PC-9 (cell line): Measurements from ENCODE around the gene MKS1.

ENCODE experiments used
- EZH2 ChIP-seq: fragments of 200-600 bp; sonication (generic); IDR thresholded peaks from 2 replicates; pipeline ENCODE4 v1.8.0; 2017; ENCODE audit warnings: antibody characterized with exemption, low read depth
- TF ChIP-seq, protein P1 (sequence below): fragments of 200-600 bp; sonication (generic); conservative IDR thresholded peaks from 2 replicates; pipeline ENCODE4 v1.6.1; 2017; ENCODE audit warnings: mixed run types, antibody characterized with exemption, mild to moderate bottlenecking, moderate library complexity

DNA sequence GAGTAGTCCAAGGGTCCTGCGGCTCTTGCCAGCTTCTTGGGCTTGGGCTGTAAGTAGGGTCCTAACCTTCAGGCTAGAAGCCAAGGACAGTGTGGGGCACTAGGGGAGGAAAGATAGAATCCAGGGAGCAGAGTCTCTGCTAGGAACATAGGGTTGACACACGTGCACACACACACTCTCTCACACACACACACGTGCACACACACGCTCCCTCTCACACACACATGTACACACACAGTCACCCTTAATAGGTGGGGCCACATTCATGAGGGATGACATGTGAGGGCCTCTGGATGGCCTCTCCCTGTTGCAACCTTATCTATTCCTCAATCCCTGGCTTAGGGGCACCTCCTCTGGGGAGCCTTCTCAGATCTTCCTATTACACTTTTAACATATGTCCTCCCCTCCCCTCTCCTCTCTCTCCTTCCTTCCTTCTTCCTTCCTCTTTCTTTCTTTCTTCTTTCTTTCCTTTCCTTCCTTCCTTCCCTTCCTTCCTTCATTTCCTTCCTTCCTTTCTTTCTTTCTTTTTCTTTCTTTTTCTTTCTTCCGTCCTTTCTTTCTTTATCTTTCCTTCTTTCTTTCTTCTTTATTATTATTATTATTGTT is 23.4 kb downstream of the MKS1 start:
- TF ChIP-seq, protein P1, sequence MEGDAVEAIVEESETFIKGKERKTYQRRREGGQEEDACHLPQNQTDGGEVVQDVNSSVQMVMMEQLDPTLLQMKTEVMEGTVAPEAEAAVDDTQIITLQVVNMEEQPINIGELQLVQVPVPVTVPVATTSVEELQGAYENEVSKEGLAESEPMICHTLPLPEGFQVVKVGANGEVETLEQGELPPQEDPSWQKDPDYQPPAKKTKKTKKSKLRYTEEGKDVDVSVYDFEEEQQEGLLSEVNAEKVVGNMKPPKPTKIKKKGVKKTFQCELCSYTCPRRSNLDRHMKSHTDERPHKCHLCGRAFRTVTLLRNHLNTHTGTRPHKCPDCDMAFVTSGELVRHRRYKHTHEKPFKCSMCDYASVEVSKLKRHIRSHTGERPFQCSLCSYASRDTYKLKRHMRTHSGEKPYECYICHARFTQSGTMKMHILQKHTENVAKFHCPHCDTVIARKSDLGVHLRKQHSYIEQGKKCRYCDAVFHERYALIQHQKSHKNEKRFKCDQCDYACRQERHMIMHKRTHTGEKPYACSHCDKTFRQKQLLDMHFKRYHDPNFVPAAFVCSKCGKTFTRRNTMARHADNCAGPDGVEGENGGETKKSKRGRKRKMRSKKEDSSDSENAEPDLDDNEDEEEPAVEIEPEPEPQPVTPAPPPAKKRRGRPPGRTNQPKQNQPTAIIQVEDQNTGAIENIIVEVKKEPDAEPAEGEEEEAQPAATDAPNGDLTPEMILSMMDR, result no peak
- TF ChIP-seq EZH2, result no peak
